Measurements from ENCODE around the gene ATP2B1. TPM values are rescaled to one million over a fixed set of nuclear protein-coding genes. Genes with fewer than 3 reads are reported as not detected.

The ATP2B1 gene
- total and polyA plus RNA-seq, 2 donors (not counting 1 experiment from before 2014, with no cell fraction given): 26.1 to 238 TPM

- H3K4me1 Mint-ChIP-seq: peaks cover 57% of the 10 kb centered on the region
- no peak overlapping the region for H3K27ac ChIP-seq (ENCODE audit: low read length in 2 of 2)
- no peak overlapping the region for H3K4me3 Mint-ChIP-seq
- H2AFZ ChIP-seq (ENCODE audit: insufficient read depth, low read depth, low read length, poor library complexity, severe bottlenecking): no peak overlapping the region
- H4K20me1 ChIP-seq (ENCODE audit: control insufficient read depth, insufficient read depth, low read length, poor library complexity, severe bottlenecking): peaks cover 91% of the 10 kb centered on the region
- no peak overlapping the region for H3K9ac ChIP-seq (ENCODE audit: low read length)
- intact Hi-C loops (cut with micrococcal nuclease): no loop called here
- no peaks in the 10 kb centered on the region for H3K9me3 ChIP-seq (ENCODE audit: control extremely low read depth in 1 of 3, control insufficient read depth in 2 of 3, insufficient read depth in 1 of 3, low read length in 2 of 3)
- TF ChIP-seq, protein P1, sequence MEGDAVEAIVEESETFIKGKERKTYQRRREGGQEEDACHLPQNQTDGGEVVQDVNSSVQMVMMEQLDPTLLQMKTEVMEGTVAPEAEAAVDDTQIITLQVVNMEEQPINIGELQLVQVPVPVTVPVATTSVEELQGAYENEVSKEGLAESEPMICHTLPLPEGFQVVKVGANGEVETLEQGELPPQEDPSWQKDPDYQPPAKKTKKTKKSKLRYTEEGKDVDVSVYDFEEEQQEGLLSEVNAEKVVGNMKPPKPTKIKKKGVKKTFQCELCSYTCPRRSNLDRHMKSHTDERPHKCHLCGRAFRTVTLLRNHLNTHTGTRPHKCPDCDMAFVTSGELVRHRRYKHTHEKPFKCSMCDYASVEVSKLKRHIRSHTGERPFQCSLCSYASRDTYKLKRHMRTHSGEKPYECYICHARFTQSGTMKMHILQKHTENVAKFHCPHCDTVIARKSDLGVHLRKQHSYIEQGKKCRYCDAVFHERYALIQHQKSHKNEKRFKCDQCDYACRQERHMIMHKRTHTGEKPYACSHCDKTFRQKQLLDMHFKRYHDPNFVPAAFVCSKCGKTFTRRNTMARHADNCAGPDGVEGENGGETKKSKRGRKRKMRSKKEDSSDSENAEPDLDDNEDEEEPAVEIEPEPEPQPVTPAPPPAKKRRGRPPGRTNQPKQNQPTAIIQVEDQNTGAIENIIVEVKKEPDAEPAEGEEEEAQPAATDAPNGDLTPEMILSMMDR (IDR thresholded peaks at IDR 0.05): no peak
- H3K27me3 ChIP-seq (replicated peaks in 1 of 4; ENCODE audit: control extremely low read depth in 1 of 4, control insufficient read depth in 3 of 4, insufficient read depth in 4 of 4, low read length in 3 of 4): no peaks in the 10 kb centered on the region
- DNase-seq (no peak), ATAC-seq (ENCODE audit: low read depth) (no peak)
- peaks cover 4 to 20% of the 10 kb centered on the region in 2 donors for H3K4me1 ChIP-seq (ENCODE audit: control insufficient read depth in 2 of 2, insufficient read depth in 2 of 2, low read length in 2 of 2)
- H3K27ac Mint-ChIP-seq: no peak overlapping the region
- ChIA-PET CTCF (no interaction called here), POLR2A (no interaction called here)
- H3K36me3 ChIP-seq (replicated peaks in 1 of 2; ENCODE audit: control extremely low read depth in 1 of 2, control insufficient read depth in 1 of 2, extremely low read depth in 1 of 2, insufficient read depth in 2 of 2, low read length in 1 of 2): peaks cover 26 to 60% of the 10 kb centered on the region in 2 experiments
- H3K79me2 ChIP-seq (ENCODE audit: control insufficient read depth, insufficient read depth, low read length): peaks cover 98% of the 10 kb centered on the region
- no peaks in the 10 kb centered on the region for H3K27me3 Mint-ChIP-seq
- H3K4me2 ChIP-seq (replicated peaks; ENCODE audit: low read depth, low read length, poor library complexity, severe bottlenecking): no peak overlapping the region
- H3K4me3 ChIP-seq (ENCODE audit: control extremely low read depth in 1 of 5, extremely low read depth in 1 of 5, insufficient read depth in 1 of 5, low read depth in 2 of 5, low read length in 4 of 5): no peak overlapping the region
- no peaks in the 10 kb centered on the region for H3K9me3 Mint-ChIP-seq (ENCODE audit: insufficient read depth)
- WGBS (ENCODE audit: insufficient coverage): 83% methylated on average over 1 of the region's 2 CpGs
These were observed 58.4 kb downstream of the ATP2B1 start for GRCh38 chr12:89650239-89650638.

DNA sequence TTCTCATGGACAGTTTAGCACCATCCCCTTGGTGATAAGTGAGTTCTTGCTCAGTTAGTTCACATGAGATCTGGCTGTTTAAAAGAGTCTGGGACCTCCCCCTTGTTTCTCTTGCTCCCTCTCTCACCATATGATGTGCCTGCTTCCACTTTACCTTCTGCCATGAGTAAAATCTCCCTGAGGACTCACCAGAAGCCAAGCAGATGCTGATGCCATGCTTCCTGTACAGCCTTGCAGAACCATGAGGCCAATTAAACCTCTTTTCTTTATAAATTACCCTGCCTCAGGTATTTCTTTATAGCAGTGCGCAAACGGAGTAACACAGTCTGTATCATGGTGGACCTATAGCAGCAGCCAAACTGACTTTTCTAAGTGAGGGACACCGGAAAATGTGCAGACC is 58.8 kb downstream of the ATP2B1 start:
- no peak overlapping the region for H3K27ac Mint-ChIP-seq
- H3K4me1 Mint-ChIP-seq: peaks cover 57% of the 10 kb centered on the region
- no peak for TF ChIP-seq EZH2 (IDR thresholded peaks at IDR 0.05; ENCODE audit: borderline replicate concordance, insufficient read depth, low read depth, low read length, poor library complexity, severe bottlenecking)
- TF ChIP-seq, protein P1 (IDR thresholded peaks at IDR 0.05): no peak
- POLR2A ChIA-PET: no interaction called here
- H3K4me3 Mint-ChIP-seq: no peak overlapping the region
- H3K4me1 ChIP-seq (ENCODE audit: control insufficient read depth in 2 of 2, insufficient read depth in 2 of 2, low read length in 2 of 2): peaks cover 4 to 17% of the 10 kb centered on the region in 2 donors
- intact Hi-C loops (cut with micrococcal nuclease): no loop called here
- no peaks in the 10 kb centered on the region for H3K27me3 ChIP-seq (replicated peaks in 1 of 4; ENCODE audit: control extremely low read depth in 1 of 4, control insufficient read depth in 3 of 4, insufficient read depth in 4 of 4, low read length in 3 of 4)
- peaks cover 95% of the 10 kb centered on the region for H4K20me1 ChIP-seq (ENCODE audit: control insufficient read depth, insufficient read depth, low read length, poor library complexity, severe bottlenecking)
- no peak overlapping the region for H3K4me2 ChIP-seq (replicated peaks; ENCODE audit: low read depth, low read length, poor library complexity, severe bottlenecking)
- ATAC-seq (ENCODE audit: low read depth) (no peak), DNase-seq (no peak)
- H3K9me3 Mint-ChIP-seq (ENCODE audit: insufficient read depth): no peaks in the 10 kb centered on the region
- WGBS (ENCODE audit: insufficient coverage): no CpG with 5 or more reads among the region's 3 CpGs
- H3K9me3 ChIP-seq (ENCODE audit: control extremely low read depth in 1 of 3, control insufficient read depth in 2 of 3, insufficient read depth in 1 of 3, low read length in 2 of 3): no peaks in the 10 kb centered on the region
- H2AFZ ChIP-seq (ENCODE audit: insufficient read depth, low read depth, low read length, poor library complexity, severe bottlenecking): no peak overlapping the region
- no peak overlapping the region for H3K9ac ChIP-seq (ENCODE audit: low read length)
- H3K27me3 Mint-ChIP-seq: no peaks in the 10 kb centered on the region
- peaks cover 26 to 60% of the 10 kb centered on the region in 2 experiments for H3K36me3 ChIP-seq (replicated peaks in 1 of 2; ENCODE audit: control extremely low read depth in 1 of 2, control insufficient read depth in 1 of 2, extremely low read depth in 1 of 2, insufficient read depth in 2 of 2, low read length in 1 of 2)
- H3K4me3 ChIP-seq (ENCODE audit: control extremely low read depth in 1 of 5, extremely low read depth in 1 of 5, insufficient read depth in 1 of 5, low read depth in 2 of 5, low read length in 4 of 5): no peak overlapping the region
- H3K27ac ChIP-seq (ENCODE audit: low read length in 2 of 2): no peak overlapping the region
- CTCF ChIA-PET: no interaction called here
- H3K79me2 ChIP-seq (ENCODE audit: control insufficient read depth, insufficient read depth, low read length): peaks cover 98% of the 10 kb centered on the region
